ENCODE results near the gene FFAR4. TPM values are rescaled to one million over a fixed set of nuclear protein-coding genes. Genes with fewer than 3 reads are reported as not detected.

Gene FFAR4
- polyA plus RNA-seq, 3 donors: not detected

- DNase-seq (ENCODE audit: low read depth in 3 of 3, low spot score in 2 of 3): no peak
Observed at GRCh38 chr10:93570383-93570782, 3.9 kb downstream of the FFAR4 start.

GRCh38 chr10:93572606-93573005 lies 6.1 kb downstream of the FFAR4 start:
- DNase-seq (ENCODE audit: low read depth in 3 of 3, low spot score in 2 of 3): no peak

GRCh38 chr10:93573051-93573909 lies 6.8 kb downstream of the FFAR4 start:
- no peak for DNase-seq (ENCODE audit: low read depth in 3 of 3, low spot score in 2 of 3)

- DNase-seq (ENCODE audit: low read depth in 3 of 3, low spot score in 2 of 3): no peak
Observed at GRCh38 chr10:93573924-93574323, 7.5 kb downstream of the FFAR4 start.

- DNase-seq (ENCODE audit: low read depth in 3 of 3, low spot score in 2 of 3): no peak
Observed at GRCh38 chr10:93576888-93577287, 10.4 kb downstream of the FFAR4 start.

- DNase-seq (ENCODE audit: low read depth in 3 of 3, low spot score in 2 of 3): no peak
Observed at GRCh38 chr10:93577565-93577964, 11.1 kb downstream of the FFAR4 start.

- no peak for DNase-seq (ENCODE audit: low read depth in 3 of 3, low spot score in 2 of 3)
Observed at GRCh38 chr10:93579089-93579488, 12.6 kb downstream of the FFAR4 start.

- DNase-seq (ENCODE audit: low read depth in 3 of 3, low spot score in 2 of 3): no peak
Observed at GRCh38 chr10:93579985-93580711, 13.7 kb downstream of the FFAR4 start.

GRCh38 chr10:93580828-93581227 lies 14.4 kb downstream of the FFAR4 start:
- no peak for DNase-seq (ENCODE audit: low read depth in 3 of 3, low spot score in 2 of 3)

- DNase-seq (ENCODE audit: low read depth in 3 of 3, low spot score in 2 of 3): no peak
Observed at GRCh38 chr10:93584445-93584844, 18.0 kb downstream of the FFAR4 start.

- no peak for DNase-seq (ENCODE audit: low read depth in 3 of 3, low spot score in 2 of 3)
Observed at GRCh38 chr10:93589648-93590562, 23.4 kb downstream of the FFAR4 start.

GRCh38 chr10:93590638-93591037 lies 24.2 kb downstream of the FFAR4 start:
- no peak for DNase-seq (ENCODE audit: low read depth in 3 of 3, low spot score in 2 of 3)

- DNase-seq (ENCODE audit: low read depth in 3 of 3, low spot score in 2 of 3): no peak
Observed at GRCh38 chr10:93591065-93591808, 24.8 kb downstream of the FFAR4 start.

- no peak for DNase-seq (ENCODE audit: low read depth in 3 of 3, low spot score in 2 of 3)
Observed at GRCh38 chr10:93593254-93593653, 26.8 kb downstream of the FFAR4 start.

- DNase-seq (ENCODE audit: low read depth in 3 of 3, low spot score in 2 of 3): no peak
Observed at GRCh38 chr10:93593749-93594148, 27.3 kb downstream of the FFAR4 start.

- DNase-seq (ENCODE audit: low read depth in 3 of 3, low spot score in 2 of 3): no peak
Observed at GRCh38 chr10:93594518-93594917, 28.1 kb downstream of the FFAR4 start.

- no peak for DNase-seq (ENCODE audit: low read depth in 3 of 3, low spot score in 2 of 3)
Observed at GRCh38 chr10:93595378-93596161, 29.1 kb downstream of the FFAR4 start.

- no peak for DNase-seq (ENCODE audit: low read depth in 3 of 3, low spot score in 2 of 3)
Observed at GRCh38 chr10:93596539-93596938, 30.1 kb downstream of the FFAR4 start.

- no peak for DNase-seq (ENCODE audit: low read depth in 3 of 3, low spot score in 2 of 3)
Observed at GRCh38 chr10:93597075-93597599, 30.7 kb downstream of the FFAR4 start.

Measured in right renal cortex interstitium (tissue), 3 donors.